Activated CD4-positive, alpha-beta memory T cell treated with anti-CD3 and anti-CD28 coated beads for 36 hours (primary cell): Measurements from ENCODE around the gene AARS2. TPM values are rescaled to one million over a fixed set of nuclear protein-coding genes. Genes with fewer than 3 reads are reported as not detected.

ENCODE experiments used
- CTCF ChIA-PET: fragments of 350-600 bp; sonication (Branson Sonifier 250); formaldehyde crosslinking; loops from one replicate; lab custom pipeline; 2021; ENCODE audit warnings: antibody characterized with exemption, inconsistent platforms; lab: Charles Lee
- POLR2A ChIA-PET: fragments of 350-600 bp; sonication (Branson Sonifier 250); formaldehyde crosslinking; loops from one replicate; lab custom pipeline; 2021; ENCODE audit warnings: antibody characterized with exemption; lab: Charles Lee
- DNase-seq: peaks from one replicate; pipeline ENCODE4 v3.0.0-alpha.2; 2020
- H3K27ac Mint-ChIP-seq: one replicate; pipeline ENCODE4 v1.8.0; 2021; ENCODE audit warnings: mixed read lengths
- H3K27me3 Mint-ChIP-seq: one replicate; pipeline ENCODE4 v1.8.0; 2021; ENCODE audit warnings: mixed read lengths
- H3K36me3 Mint-ChIP-seq: one replicate; pipeline ENCODE4 v1.8.0; 2021; ENCODE audit warnings: mixed read lengths
- H3K4me1 Mint-ChIP-seq: one replicate; pipeline ENCODE4 v1.8.0; 2021; ENCODE audit warnings: low read depth, mixed read lengths
- H3K4me3 Mint-ChIP-seq: one replicate; pipeline ENCODE4 v1.8.0; 2021; ENCODE audit warnings: mild to moderate bottlenecking, mixed read lengths
- H3K9me3 Mint-ChIP-seq: one replicate; pipeline ENCODE4 v1.8.0; 2021; ENCODE audit warnings: mixed read lengths
- intact Hi-C: fragments of 100-400 bp; cut with micrococcal nuclease; formaldehyde crosslinking; loops from one replicate; pipeline ENCODE4 v1.15.1; 2023
- total RNA-seq, 2 experiments: library from RNA; stranded (reverse); gene quantifications; one replicate each; pipeline ENCODE4 v1.2.3, GENCODE V29; 2021

Gene AARS2
- total RNA-seq, 2 experiments from 2014 or later: 16.3 to 16.5 TPM

DNA sequence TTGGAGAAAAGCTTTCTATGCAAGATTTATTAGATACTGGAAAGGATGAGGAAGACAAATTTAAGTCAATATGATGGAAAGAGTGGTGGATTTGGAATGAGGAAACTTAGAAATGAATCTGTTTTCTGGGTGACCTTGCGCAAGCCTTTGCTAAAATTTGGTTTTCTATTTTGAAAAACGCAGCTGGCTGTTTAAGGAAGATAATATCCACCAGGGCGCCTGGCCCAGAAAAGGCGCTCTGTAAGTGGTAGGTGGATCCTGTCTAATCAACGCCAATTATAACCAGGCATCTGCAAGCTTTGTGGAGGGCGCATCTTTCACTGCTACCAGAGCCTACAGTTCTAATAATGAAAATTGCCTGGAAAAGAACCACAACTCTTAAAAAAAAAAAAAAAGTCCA is 28.9 kb upstream of the AARS2 start:
- H3K27ac Mint-ChIP-seq: no peak overlapping the region
- DNase-seq: no peak
- H3K27me3 Mint-ChIP-seq: peaks cover 39% of the 10 kb centered on the region
- POLR2A ChIA-PET: interaction anchor here (0.7 kb wide), 1 partner anchor 1798 kb away, joined by 3 read pairs; no protein-coding TSS in a partner anchor
- no peaks in the 10 kb centered on the region for H3K36me3 Mint-ChIP-seq
- no peak overlapping the region for H3K4me3 Mint-ChIP-seq
- CTCF ChIA-PET: interaction anchor here (1.2 to 1.4 kb wide), 4 partner anchors 29 to 169 kb away, joined by 4 to 7 read pairs (median 6); partner anchors contain the start of gene AARS2
- H3K9me3 Mint-ChIP-seq: no peaks in the 10 kb centered on the region
- peaks cover 3% of the 10 kb centered on the region for H3K4me1 Mint-ChIP-seq
- intact Hi-C loops: loop anchor here (10.0 kb wide), 1 partner anchor 113 kb away; no protein-coding TSS in a partner anchor

DNA sequence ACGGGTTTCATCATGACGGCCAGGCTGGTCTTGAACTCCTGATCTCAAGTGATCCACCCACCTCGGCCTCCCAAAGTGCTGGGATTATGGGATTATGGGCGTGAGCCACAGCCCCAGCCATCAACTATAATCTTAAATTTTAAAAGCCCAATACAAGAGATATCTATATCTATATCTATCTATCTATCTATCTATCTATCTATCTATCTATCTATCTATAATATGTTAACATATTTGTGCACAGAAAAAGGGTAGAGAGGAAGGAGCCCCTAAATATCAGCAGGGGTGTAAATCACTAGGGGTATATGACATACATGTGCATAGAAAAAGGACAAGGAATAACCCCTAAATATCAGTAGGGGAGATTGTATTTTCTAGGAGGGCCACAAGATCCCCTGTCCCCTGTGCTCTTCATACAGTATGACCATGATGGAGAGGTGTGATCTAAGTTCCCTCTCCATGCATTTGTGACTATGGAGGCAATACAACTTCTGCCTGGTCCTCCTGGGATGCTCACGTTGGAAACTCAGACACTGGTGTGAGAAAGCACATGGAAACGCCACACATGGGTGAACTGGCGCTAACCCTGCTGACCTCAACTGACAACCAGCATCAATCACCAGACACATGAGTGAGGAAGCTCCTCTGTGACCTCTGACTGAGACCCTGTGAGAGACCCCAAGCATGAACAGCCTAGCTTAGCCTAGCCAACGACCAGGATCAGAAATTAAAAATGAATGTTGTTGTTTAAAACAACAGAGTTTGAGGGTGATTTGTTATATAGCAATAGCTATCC is 28.1 kb upstream of the AARS2 start:
- Mint-ChIP-seq H3K27ac (no peak overlapping the region), H3K9me3 (no peaks in the 10 kb centered on the region), H3K4me3 (no peak overlapping the region), H3K36me3 (no peaks in the 10 kb centered on the region), H3K27me3 (peaks cover 36% of the 10 kb centered on the region), H3K4me1 (peaks cover 3% of the 10 kb centered on the region)
- ChIA-PET POLR2A (interaction anchor here (0.7 kb wide), 1 partner anchor 1799 kb away, joined by 3 read pairs; no protein-coding TSS in a partner anchor), CTCF (interaction anchor here (1.2 to 1.4 kb wide), 4 partner anchors 28 to 169 kb away, joined by 4 to 7 read pairs (median 6); partner anchors contain the start of gene AARS2)
- DNase-seq: no peak
- intact Hi-C loops: loop anchor here (10.0 kb wide), 1 partner anchor 114 kb away; no protein-coding TSS in a partner anchor

DNA sequence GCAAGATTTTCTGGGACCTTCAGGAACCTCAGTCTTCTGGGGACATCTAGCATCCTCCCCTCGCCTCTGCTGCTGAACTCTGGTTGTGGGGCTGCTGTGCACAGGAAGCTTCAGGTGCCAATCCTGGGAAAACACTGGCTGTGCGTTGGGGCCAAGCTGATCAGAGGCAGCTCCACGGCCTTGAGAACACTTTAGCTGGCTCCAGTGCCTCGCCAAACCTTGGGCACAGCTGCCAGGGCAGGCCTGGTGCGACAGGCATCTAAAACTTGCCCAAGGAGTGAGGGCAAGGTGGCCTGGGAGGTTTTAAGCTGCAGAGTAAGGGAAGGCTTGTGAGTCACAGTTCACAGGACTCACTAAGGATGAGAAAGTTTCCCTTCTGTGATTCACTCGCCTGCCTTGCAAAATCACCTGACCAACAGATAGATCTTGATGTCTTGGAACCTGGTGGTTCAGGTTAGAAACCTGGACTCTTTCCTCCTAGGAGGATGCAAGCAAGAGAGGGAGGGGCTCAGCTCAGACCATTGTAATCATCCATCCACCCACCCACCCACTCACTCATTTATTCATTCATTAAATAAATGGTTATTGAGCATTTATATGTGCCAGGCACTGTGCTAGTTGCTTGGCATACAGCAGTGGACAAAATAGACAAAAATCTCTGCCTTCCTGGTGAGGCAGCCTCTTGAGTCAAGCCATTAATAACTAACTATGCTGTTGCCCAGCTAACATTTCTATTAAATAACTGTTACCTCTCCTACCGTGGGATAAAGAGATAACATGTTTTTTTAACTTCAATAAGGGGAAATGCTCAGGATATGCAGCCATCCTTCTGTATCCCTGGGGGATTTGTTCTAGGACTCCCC is 26.8 kb upstream of the AARS2 start:
- Mint-ChIP-seq H3K9me3 (no peaks in the 10 kb centered on the region), H3K4me1 (peaks cover 3% of the 10 kb centered on the region), H3K36me3 (no peaks in the 10 kb centered on the region), H3K27ac (no peak overlapping the region), H3K4me3 (no peak overlapping the region), H3K27me3 (peaks cover 30% of the 10 kb centered on the region)
- POLR2A ChIA-PET: no interaction called here
- DNase-seq: peak; percentile 24
- intact Hi-C loops: loop anchor here (10.0 kb wide), 1 partner anchor 115 kb away; no protein-coding TSS in a partner anchor
- CTCF ChIA-PET: interaction anchor here (1.0 to 6.9 kb wide), 11 partner anchors 8 to 244 kb away, joined by 3 to 184 read pairs (median 5); partner anchors contain the start of genes AARS2, SLC35B2 and TMEM151B

DNA sequence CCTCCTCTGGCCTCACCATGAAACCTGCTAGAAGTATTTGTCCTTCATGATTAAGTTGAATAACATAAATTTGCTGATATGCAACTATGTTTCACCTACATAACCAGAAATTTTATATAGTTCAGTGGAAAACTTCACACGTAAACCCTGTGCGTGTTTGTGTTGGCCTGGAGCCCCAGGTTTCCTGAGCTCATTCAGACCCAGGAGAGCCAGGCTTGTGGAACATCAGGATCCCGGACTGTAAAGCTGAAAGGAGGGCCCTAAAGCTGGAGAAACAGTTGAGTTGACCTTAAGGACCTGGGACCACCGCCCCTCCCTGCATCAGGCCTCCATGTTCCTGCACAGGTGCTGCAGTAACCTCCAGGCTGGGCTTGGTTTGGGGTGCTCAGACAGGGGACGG is 26.2 kb upstream of the AARS2 start:
- Mint-ChIP-seq H3K9me3 (no peaks in the 10 kb centered on the region), H3K4me3 (no peak overlapping the region), H3K27ac (no peak overlapping the region), H3K4me1 (peaks cover 3% of the 10 kb centered on the region), H3K36me3 (no peaks in the 10 kb centered on the region), H3K27me3 (peaks cover 23% of the 10 kb centered on the region)
- POLR2A ChIA-PET: no interaction called here
- no peak for DNase-seq
- CTCF ChIA-PET: interaction anchor here (0.5 to 6.9 kb wide), 19 partner anchors 9 to 243 kb away, joined by 3 to 184 read pairs (median 5); partner anchors contain the start of genes AARS2, SLC35B2 and TMEM151B
- intact Hi-C loops: no loop called here

DNA sequence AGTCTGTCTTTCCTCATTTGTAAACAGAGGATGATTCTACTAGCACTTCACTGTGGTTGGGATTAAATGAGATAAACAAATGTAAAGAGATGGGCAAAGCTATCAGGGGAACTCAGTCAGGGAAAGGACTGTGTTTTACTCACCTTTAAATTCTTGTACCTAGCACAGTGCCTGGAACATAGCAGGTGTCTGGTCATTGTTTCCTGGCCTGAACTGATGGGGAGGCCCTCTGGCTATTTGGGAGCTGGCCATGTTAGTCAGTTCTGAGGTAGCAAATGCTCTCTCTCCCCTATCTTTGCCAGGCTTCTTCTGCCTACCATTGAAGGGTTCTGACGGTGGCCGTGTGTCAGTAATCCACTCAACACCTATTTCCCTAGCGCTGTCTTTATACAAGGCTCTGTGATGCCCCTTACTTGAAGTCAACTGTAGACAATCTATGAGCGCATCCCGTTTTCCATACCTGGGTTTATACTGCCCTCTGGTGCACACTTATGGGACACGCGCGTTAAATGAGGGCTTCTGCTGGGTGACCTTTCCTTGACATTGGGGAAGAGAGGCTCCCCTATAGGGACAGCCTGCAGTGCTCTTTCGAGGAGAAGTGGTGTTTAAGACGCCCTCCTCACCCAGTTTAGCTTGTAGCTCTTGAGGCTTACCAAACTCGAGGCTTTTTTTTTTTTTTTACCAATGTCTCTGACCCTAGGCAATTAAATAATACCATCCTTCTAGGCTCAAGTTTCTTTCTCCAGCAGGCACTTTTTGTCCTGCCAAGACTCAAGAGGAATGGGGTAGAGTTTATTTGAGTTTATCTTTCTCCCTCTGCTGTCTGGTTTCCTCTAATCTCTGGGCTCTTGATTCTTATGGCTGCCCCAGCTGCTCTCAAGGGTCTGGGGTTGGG is 25.3 kb upstream of the AARS2 start:
- H3K27ac Mint-ChIP-seq: peak overlapping the region; percentile 8
- ChIA-PET CTCF (interaction anchor here (0.5 to 6.9 kb wide), 29 partner anchors 8 to 242 kb away, joined by 3 to 184 read pairs (median 4); partner anchors contain the start of genes AARS2, SLC35B2 and TMEM151B), POLR2A (no interaction called here)
- peak; percentile 79 for DNase-seq
- H3K4me1 Mint-ChIP-seq: peaks cover 3% of the 10 kb centered on the region
- H3K4me3 Mint-ChIP-seq: no peak overlapping the region
- no peaks in the 10 kb centered on the region for H3K36me3 Mint-ChIP-seq
- H3K27me3 Mint-ChIP-seq: peaks cover 19% of the 10 kb centered on the region
- intact Hi-C loops: loop anchor here (1.0 kb wide), 3 partner anchors 70 to 241 kb away; no protein-coding TSS in a partner anchor
- no peaks in the 10 kb centered on the region for H3K9me3 Mint-ChIP-seq

DNA sequence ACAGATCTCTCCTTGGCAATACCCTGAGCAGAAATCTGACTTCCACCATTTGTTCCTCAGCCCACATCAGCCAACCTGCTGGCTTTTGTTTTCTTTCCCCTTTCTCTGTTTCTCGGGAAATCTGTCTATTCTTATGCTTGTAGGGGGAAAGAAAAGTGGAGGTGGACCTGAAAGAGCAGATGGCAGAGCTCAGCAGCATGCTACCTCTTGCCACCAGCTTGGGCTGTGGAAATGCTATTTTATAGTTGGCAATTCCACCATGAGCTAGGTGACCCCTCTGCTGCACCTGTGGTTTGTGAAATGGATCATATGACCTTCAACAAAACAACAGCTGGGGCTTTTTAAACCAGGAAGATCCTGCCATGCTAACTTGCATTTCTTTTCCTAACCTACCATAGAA is 22.5 kb upstream of the AARS2 start:
- no peaks in the 10 kb centered on the region for H3K9me3 Mint-ChIP-seq
- CTCF ChIA-PET: interaction anchor here (0.7 to 6.9 kb wide), 3 partner anchors 16 to 163 kb away, joined by 3 to 184 read pairs (median 4); partner anchors contain the start of gene TMEM151B
- H3K4me3 Mint-ChIP-seq: no peak overlapping the region
- H3K27ac Mint-ChIP-seq: no peak overlapping the region
- intact Hi-C loops: no loop called here
- DNase-seq: no peak
- H3K27me3 Mint-ChIP-seq: peaks cover 4% of the 10 kb centered on the region
- H3K36me3 Mint-ChIP-seq: no peaks in the 10 kb centered on the region
- H3K4me1 Mint-ChIP-seq: peaks cover 3% of the 10 kb centered on the region
- POLR2A ChIA-PET: no interaction called here

DNA sequence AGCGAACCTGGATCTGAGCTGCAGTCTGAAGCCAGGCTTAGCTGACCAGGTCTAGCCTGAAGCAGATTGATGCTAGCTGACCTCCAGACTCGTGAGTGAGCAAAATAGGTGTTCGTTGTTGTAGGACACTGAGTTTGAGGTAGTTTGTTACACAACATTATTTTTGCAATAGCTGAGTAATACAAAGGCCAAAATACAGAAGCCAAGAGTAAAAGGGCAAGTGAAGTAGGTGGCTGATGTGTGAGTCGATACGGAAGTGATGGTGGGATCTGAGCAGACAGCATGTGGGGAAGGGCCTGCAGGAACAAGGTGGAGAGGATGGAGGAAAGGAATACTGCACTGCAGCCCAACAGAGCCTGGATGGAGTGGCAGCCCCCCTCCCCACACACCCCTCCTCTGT is 20.8 kb upstream of the AARS2 start:
- peaks cover 14% of the 10 kb centered on the region for H3K27me3 Mint-ChIP-seq
- ChIA-PET CTCF (interaction anchor here (0.8 to 6.9 kb wide), 3 partner anchors 21 to 65 kb away, joined by 3 to 184 read pairs (median 8); partner anchors contain the start of genes AARS2 and TMEM151B), POLR2A (no interaction called here)
- no peak for DNase-seq
- H3K36me3 Mint-ChIP-seq: no peaks in the 10 kb centered on the region
- H3K9me3 Mint-ChIP-seq: no peaks in the 10 kb centered on the region
- H3K27ac Mint-ChIP-seq: no peak overlapping the region
- no peaks in the 10 kb centered on the region for H3K4me1 Mint-ChIP-seq
- H3K4me3 Mint-ChIP-seq: no peak overlapping the region
- intact Hi-C loops: no loop called here

DNA sequence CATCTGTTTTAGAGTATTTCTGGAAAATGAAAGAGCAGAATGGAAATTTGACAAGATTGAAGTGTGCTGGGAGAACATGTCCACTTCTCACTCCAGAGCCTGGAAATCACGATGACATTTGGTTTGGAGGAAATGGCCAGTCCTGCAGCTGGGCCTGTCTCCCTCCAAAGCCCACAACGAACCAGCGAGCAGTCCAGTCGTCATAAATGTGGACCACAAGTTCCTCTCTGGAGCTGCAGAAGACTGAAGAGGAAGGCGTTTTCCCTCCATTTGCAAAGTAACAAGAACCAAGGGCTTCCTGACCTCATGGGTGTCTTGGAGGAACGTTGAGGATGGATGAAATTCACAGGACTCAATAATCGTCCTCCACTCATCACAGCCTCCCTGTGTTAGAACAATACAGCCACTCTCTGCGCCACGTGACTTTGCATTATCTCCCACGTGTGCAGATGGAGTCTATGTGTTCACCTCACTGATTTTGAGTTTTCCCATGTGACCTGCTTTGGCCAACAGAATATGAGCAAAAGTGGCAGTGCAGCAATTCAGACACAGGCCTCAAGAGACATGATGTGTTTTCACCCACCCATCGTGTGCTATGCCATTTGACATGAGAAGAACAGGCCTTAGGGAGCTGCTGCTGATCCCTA is 20.2 kb upstream of the AARS2 start:
- no peak for DNase-seq
- intact Hi-C loops: no loop called here
- Mint-ChIP-seq H3K27me3 (peaks cover 14% of the 10 kb centered on the region), H3K4me3 (no peak overlapping the region), H3K9me3 (no peaks in the 10 kb centered on the region), H3K36me3 (no peaks in the 10 kb centered on the region), H3K4me1 (no peaks in the 10 kb centered on the region), H3K27ac (no peak overlapping the region)
- POLR2A ChIA-PET: no interaction called here
- CTCF ChIA-PET: interaction anchor here (0.6 to 6.9 kb wide), 6 partner anchors 20 to 113 kb away, joined by 3 to 184 read pairs (median 7); partner anchors contain the start of genes AARS2 and TMEM151B

DNA sequence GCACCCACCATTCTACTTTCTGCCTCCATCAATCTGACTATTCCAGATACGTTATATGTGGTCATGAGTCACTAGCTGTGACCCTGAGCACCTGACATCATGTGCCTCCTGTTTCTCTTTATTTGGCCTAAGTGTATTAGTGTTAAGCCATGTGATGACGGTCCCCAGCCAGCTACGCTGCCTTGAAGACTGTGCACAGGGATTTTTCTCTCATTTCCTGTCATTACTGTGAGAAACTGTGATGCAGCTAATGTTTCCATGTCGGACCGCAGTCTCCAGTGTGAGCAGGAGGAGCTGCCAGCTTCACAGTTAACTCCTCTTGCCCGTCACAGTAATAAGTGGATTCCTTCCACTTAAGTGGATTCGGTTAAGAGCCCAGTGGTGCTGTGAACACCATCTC is 19.4 kb upstream of the AARS2 start:
- POLR2A ChIA-PET: no interaction called here

DNA sequence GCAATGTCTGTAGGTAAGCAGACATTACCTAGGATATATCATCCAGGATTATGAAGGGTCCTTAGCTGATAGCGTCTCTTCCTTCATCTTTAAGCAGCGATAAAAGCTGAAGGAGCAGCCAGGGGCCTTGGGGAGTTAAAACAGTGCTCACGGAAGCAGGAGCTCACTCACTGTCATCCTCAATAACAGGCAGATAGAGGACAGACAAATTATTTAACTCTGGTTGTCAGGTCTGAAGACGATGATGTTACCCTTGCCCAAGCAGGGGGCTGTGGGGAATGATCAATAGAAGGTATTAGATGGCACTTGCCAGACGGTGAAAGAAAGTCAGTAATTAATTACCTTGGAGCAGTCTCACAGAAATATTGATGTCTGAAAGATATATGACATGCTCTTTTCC is 16.7 kb upstream of the AARS2 start:
- DNase-seq: no peak
- ChIA-PET CTCF (interaction anchor here (1.2 to 1.5 kb wide), 3 partner anchors 9 to 62 kb away, joined by 4 read pairs; partner anchors contain the start of gene AARS2), POLR2A (no interaction called here)
- peaks cover 18% of the 10 kb centered on the region for H3K27me3 Mint-ChIP-seq
- intact Hi-C loops: no loop called here
- H3K4me1 Mint-ChIP-seq: no peaks in the 10 kb centered on the region
- H3K27ac Mint-ChIP-seq: no peak overlapping the region
- H3K9me3 Mint-ChIP-seq: no peaks in the 10 kb centered on the region
- H3K4me3 Mint-ChIP-seq: no peak overlapping the region
- no peaks in the 10 kb centered on the region for H3K36me3 Mint-ChIP-seq

More for the DNA sequence above, 19.4 kb upstream of the AARS2 start:
- peaks cover 18% of the 10 kb centered on the region for H3K27me3 Mint-ChIP-seq
- intact Hi-C loops: no loop called here
- DNase-seq: no peak
- H3K4me1 Mint-ChIP-seq: no peaks in the 10 kb centered on the region
- CTCF ChIA-PET: interaction anchor here (1.2 to 1.5 kb wide), 3 partner anchors 20 to 65 kb away, joined by 5 to 7 read pairs (median 6); partner anchors contain the start of gene AARS2
- H3K4me3 Mint-ChIP-seq: no peak overlapping the region
- H3K27ac Mint-ChIP-seq: no peak overlapping the region
- H3K9me3 Mint-ChIP-seq: no peaks in the 10 kb centered on the region
- H3K36me3 Mint-ChIP-seq: no peaks in the 10 kb centered on the region
